ENCODE data around the gene METTL21A. TPM values are rescaled to one million over a fixed set of nuclear protein-coding genes. Genes with fewer than 3 reads are reported as not detected.

Gene METTL21A
- total RNA-seq, result 18.5 and 22.9 TPM in 2 replicates

DNA sequence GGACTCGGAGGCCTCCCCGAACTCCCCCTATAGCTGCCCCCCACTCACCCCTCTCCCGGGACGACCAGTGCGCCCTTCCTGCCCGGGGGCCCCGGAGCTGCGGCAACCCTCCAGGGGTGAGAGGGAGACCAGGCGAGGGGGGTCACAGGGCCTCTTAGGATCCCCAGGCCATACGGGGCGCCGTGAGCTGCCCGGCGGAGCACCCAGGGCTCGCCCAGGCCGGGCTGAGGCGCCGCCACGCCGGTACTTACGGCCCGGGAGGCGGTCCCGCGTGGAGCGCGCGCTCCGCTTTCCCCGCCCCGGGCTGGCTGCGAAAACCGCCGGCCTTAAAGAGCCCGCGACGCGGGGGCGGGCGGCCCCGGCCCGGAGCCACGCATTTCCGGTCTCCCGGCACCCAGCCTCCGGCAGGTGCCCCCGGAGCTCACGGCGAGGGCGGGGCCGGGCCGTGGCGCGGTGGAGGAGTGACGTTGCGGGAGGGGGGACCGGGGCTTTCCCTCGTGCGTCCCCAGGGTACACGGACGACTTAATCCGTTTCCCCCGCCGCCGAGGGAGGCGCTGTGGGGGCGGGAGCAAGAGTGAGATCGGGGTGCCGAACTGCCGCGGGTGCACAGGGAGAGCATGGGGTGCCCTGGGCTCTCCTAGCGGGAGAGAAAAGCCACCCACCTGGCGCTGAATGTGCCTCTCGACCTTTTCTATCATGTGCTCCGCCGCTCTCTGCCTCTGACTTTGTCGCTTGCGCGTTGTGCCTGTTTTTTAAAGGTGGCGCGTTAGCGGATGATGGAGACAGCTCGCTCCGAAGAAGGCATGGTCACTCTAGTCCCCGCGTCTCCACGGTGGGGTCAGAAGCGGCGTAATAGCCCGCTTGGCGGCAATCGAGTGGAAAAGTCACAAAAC is at the start of gene METTL21A:
Gene METTL21A, minus strand, starts transcription at position 381 of the 894 bp plus-strand sequence. CDS start 1,019 bp downstream, outside the sequence.

Other genes with a start within 250 kb of the METTL21A start
- 14.1 and 21.6 TPM in 2 replicates for gene CREB1, start 95.4 kb downstream of the METTL21A start, total RNA-seq
- gene CCNYL1, start 86.2 kb upstream of the METTL21A start, total RNA-seq, result 8.8 and 9.1 TPM in 2 replicates
- gene FZD5, start 144.5 kb upstream of the METTL21A start, total RNA-seq, result 6.5 and 9.2 TPM in 2 replicates

All from airway epithelial cell (primary cell).